H1 (cell line): ENCODE results near the gene MPV17L. TPM values are rescaled to one million over a fixed set of nuclear protein-coding genes. Genes with fewer than 3 reads are reported as not detected.

ENCODE experiments used
- CTCF ChIA-PET: fragments of 300-600 bp; sonication (Branson Sonifier 250); formaldehyde crosslinking; loops from one replicate; lab custom pipeline; 2021; ENCODE audit not compliant: partially characterized antibody; lab: Charles Lee
- POLR2A ChIA-PET: fragments of 300-600 bp; sonication (Branson Sonifier 250); formaldehyde crosslinking; loops from one replicate; lab custom pipeline; 2021; ENCODE audit warnings: inconsistent platforms; ENCODE audit not compliant: partially characterized antibody; lab: Charles Lee
- DNase-seq, 2 experiments: peaks; one replicate each; pipeline versions ENCODE4 v3.0.0 to v3.0.0-alpha.2; 2010 to 2022; ENCODE audit warnings: low spot score in 2 of 2, low read depth in 1 of 2, mixed read lengths in 1 of 2
- FAIRE-seq: peaks from 2 replicates; lab custom pipeline; 2011; peaks lifted over from hg19 to GRCh38; lab: Jason Lieb, UNC
- H2AFZ ChIP-seq: 2 replicates; pipeline ENCODE4 v1.8.1; 2012; ENCODE audit warnings: low read length, inconsistent platforms
- H2AK5ac ChIP-seq: 2 replicates; pipeline ENCODE4 v1.6.1; 2013; ENCODE audit warnings: low read depth, low read length
- H2BK120ac ChIP-seq: replicated peaks from 2 replicates; pipeline ENCODE3; 2013; ENCODE audit warnings: low read depth, low read length, inconsistent platforms
- H2BK12ac ChIP-seq: 2 replicates; pipeline ENCODE4 v1.6.1; 2013; ENCODE audit warnings: low read depth, low read length
- H2BK15ac ChIP-seq: 2 replicates; pipeline ENCODE4 v1.6.1; 2013; ENCODE audit warnings: low read length
- H2BK20ac ChIP-seq: 2 replicates; pipeline ENCODE4 v1.6.1; 2013; ENCODE audit warnings: low read length
- H2BK5ac ChIP-seq: 2 replicates; pipeline ENCODE4 v1.6.1; 2013; ENCODE audit warnings: low read depth, low read length
- H3K14ac ChIP-seq: 2 replicates; pipeline ENCODE4 v1.6.1; 2013; ENCODE audit warnings: inconsistent platforms; ENCODE audit not compliant: insufficient read length
- H3K18ac ChIP-seq: 2 replicates; pipeline ENCODE4 v1.6.1; 2013; ENCODE audit warnings: low read length; ENCODE audit errors: extremely low read depth
- H3K23ac ChIP-seq: 2 replicates; pipeline ENCODE4 v1.6.1; 2013; ENCODE audit warnings: inconsistent platforms; ENCODE audit not compliant: insufficient read length
- H3K23me2 ChIP-seq: 2 replicates; pipeline ENCODE4 v1.6.1; 2013; ENCODE audit warnings: low read depth, low read length
- H3K27ac ChIP-seq: 2 replicates; pipeline ENCODE4 v1.6.1; 2011; ENCODE audit warnings: low read depth, low read length, inconsistent platforms
- H3K27me3 ChIP-seq, 4 experiments: replicated peaks in 1 of 4; 1 replicate in 1 of 4; 2 replicates in 3 of 4; pipeline versions ENCODE4 v1.6.1 to v1.8.1; 2011 to 2013; ENCODE audit warnings: low read length in 3 of 4, mild to moderate bottlenecking in 3 of 4, inconsistent platforms in 2 of 4, mixed read lengths in 2 of 4, moderate library complexity in 1 of 4; ENCODE audit not compliant: control insufficient read depth in 3 of 4, insufficient read depth in 3 of 4; ENCODE audit errors: extremely low read depth in 1 of 4
- H3K36me3 ChIP-seq, 4 experiments: 2 replicates each; pipeline versions ENCODE4 v1.6.1 to v1.8.1; 2011 to 2013; ENCODE audit warnings: mild to moderate bottlenecking in 4 of 4, low read length in 3 of 4, moderate library complexity in 2 of 4, control low read depth in 1 of 4, inconsistent platforms in 1 of 4; ENCODE audit not compliant: insufficient read depth in 4 of 4, control insufficient read depth in 2 of 4
- H3K4ac ChIP-seq: replicated peaks from 2 replicates; pipeline ENCODE3; 2013; ENCODE audit warnings: low read length, low read depth, mixed read lengths, inconsistent platforms; ENCODE audit not compliant: insufficient read length
- H3K4me1 ChIP-seq, 4 experiments: replicated peaks in 1 of 4; 1 replicate in 1 of 4; 2 replicates in 3 of 4; pipeline versions ENCODE4 v1.6.1 to v1.8.1; 2011 to 2013; ENCODE audit warnings: low read length in 3 of 4, inconsistent platforms in 2 of 4, mixed read lengths in 1 of 4; ENCODE audit not compliant: insufficient read depth in 4 of 4, control insufficient read depth in 3 of 4
- H3K4me2 ChIP-seq, 2 experiments: 2 replicates each; pipeline versions ENCODE4 v1.6.1 to v1.8.1; 2011 to 2013; ENCODE audit warnings: low read depth in 2 of 2, low read length in 2 of 2, control low read depth in 1 of 2, inconsistent platforms in 1 of 2, mild to moderate bottlenecking in 1 of 2; ENCODE audit not compliant: insufficient read depth in 1 of 2
- H3K4me3 ChIP-seq, 4 experiments: fragments of 200-600, 300-600 bp in 1 of 4; sonication (generic), shearing (Covaris generic), sonication (Bioruptor Twin) in 1 of 4; 2 replicates each; pipeline versions ENCODE4 v1.5.1 to v1.8.1; 2011 to 2016; ENCODE audit warnings: low read length in 4 of 4, low read depth in 3 of 4, control low read depth in 2 of 4, inconsistent platforms in 2 of 4, mild to moderate bottlenecking in 2 of 4, mixed read lengths in 1 of 4, moderate library complexity in 1 of 4; ENCODE audit not compliant: insufficient read depth in 2 of 4; ENCODE audit errors: extremely low read depth in 1 of 4
- H3K56ac ChIP-seq: replicated peaks from 2 replicates; pipeline ENCODE3; 2013; ENCODE audit warnings: low read depth, mild to moderate bottlenecking, mixed read lengths, low read length, inconsistent platforms; ENCODE audit not compliant: insufficient read length
- H3K79me1 ChIP-seq: 2 replicates; pipeline ENCODE4 v1.6.1; 2013; ENCODE audit warnings: low read depth, low read length, control low read depth
- H3K79me2 ChIP-seq, 2 experiments: 2 replicates each; pipeline versions ENCODE4 v1.6.1 to v1.8.1; 2012 to 2013; ENCODE audit warnings: low read length in 2 of 2, mild to moderate bottlenecking in 2 of 2, inconsistent platforms in 1 of 2; ENCODE audit not compliant: insufficient read depth in 2 of 2, control insufficient read depth in 1 of 2
- H3K9ac ChIP-seq, 4 experiments: replicated peaks in 1 of 4; 1 replicate in 1 of 4; 2 replicates in 3 of 4; pipeline versions ENCODE4 v1.6.1 to v1.8.1; 2011 to 2013; ENCODE audit warnings: low read depth in 3 of 4, low read length in 3 of 4, control low read depth in 2 of 4, mild to moderate bottlenecking in 2 of 4, moderate library complexity in 2 of 4, inconsistent platforms in 1 of 4; ENCODE audit errors: extremely low read depth in 1 of 4
- H3K9me3 ChIP-seq, 2 experiments: 2 replicates each; pipeline versions ENCODE4 v1.6.1 to v1.8.1; 2012 to 2013; ENCODE audit warnings: mild to moderate bottlenecking in 2 of 2, moderate library complexity in 2 of 2, control low read depth in 1 of 2, inconsistent platforms in 1 of 2, low read depth in 1 of 2, low read length in 1 of 2, mixed read lengths in 1 of 2; ENCODE audit not compliant: insufficient read depth in 2 of 2
- H4K20me1 ChIP-seq, 2 experiments: replicated peaks in 1 of 2; 2 replicates each; pipeline versions ENCODE3 to v1.8.1; 2011 to 2013; ENCODE audit warnings: inconsistent platforms in 2 of 2, low read length in 2 of 2, mild to moderate bottlenecking in 1 of 2; ENCODE audit not compliant: insufficient read depth in 2 of 2, control insufficient read depth in 1 of 2
- H4K5ac ChIP-seq: 2 replicates; pipeline ENCODE4 v1.6.1; 2013; ENCODE audit warnings: low read length, low read depth, mixed read lengths, inconsistent platforms; ENCODE audit not compliant: insufficient read length
- H4K8ac ChIP-seq: 2 replicates; pipeline ENCODE4 v1.8.0; 2013; ENCODE audit warnings: mild to moderate bottlenecking, moderate library complexity, low read length, inconsistent platforms; ENCODE audit not compliant: insufficient read depth; ENCODE audit errors: extremely low read depth
- H4K91ac ChIP-seq: replicated peaks from 2 replicates; pipeline ENCODE3; 2013; ENCODE audit warnings: low read length, mixed read lengths, inconsistent platforms; ENCODE audit not compliant: insufficient read length
- CEBPB ChIP-seq: IDR thresholded peaks from 2 replicates; pipeline ENCODE4 v1.6.1; 2012; ENCODE audit warnings: low read depth, low read length
- CTBP2 ChIP-seq: IDR thresholded peaks from 2 replicates; pipeline ENCODE4 v1.7.0; 2011; ENCODE audit warnings: borderline replicate concordance, mild to moderate bottlenecking, moderate library complexity, mixed read lengths, low read length; ENCODE audit not compliant: insufficient read depth, insufficient read length
- WGBS, 2 experiments: shearing (Covaris generic) in 1 of 2; methylation state at CpG; one replicate each; pipeline versions ENCODE4 v1.1.6 to v1.1.7; 2013 to 2015; ENCODE audit warnings: low lambda C conversion rate in 2 of 2, mixed read lengths in 2 of 2, inconsistent platforms in 1 of 2, low coverage in 1 of 2, missing lambda C conversion rate in 1 of 2; ENCODE audit not compliant: insufficient replicate concordance in 2 of 2, insufficient coverage in 1 of 2, insufficient read length in 1 of 2; ENCODE audit errors: extremely low coverage in 1 of 2, missing lambda C conversion rate in 1 of 2; 5-methylcytosine and 5-hydroxymethylcytosine counted together
- polyA plus RNA-seq, 7 experiments: library from polyadenylated mRNA; depleted of rRNA in 3 of 7; stranded (reverse) in 5 of 7; unstranded in 2 of 7; fragments of >200 nt in 5 of 7; fragments of 200-250 nt in 2 of 7; gene quantifications; 1 replicate in 5 of 7; 2 replicates in 1 of 7; 4 replicates in 1 of 7; pipeline versions ENCODE4 v1.2.1 to v1.2.3, GENCODE V29; 2011 to 2013; ENCODE audit warnings: missing spikeins in 2 of 7, mixed read lengths in 2 of 7
- total RNA-seq: library from RNA; stranded (reverse); fragmentation: NEBNext Ultra II Directional; extraction: Animal tissue kit (Norgen Biotek cat#: 25700); gene quantifications from 2 replicates; pipeline ENCODE4 v1.2.1, GENCODE V29; 2021
- TF ChIP-seq, protein P1 (sequence below): IDR thresholded peaks from 2 replicates; pipeline ENCODE4 v1.6.1; 2011; ENCODE audit warnings: low read depth, mild to moderate bottlenecking, low read length; ENCODE audit not compliant: insufficient read depth

MPV17L gene
- total and polyA plus RNA-seq, 2 of the 8 experiments (the other 6 are each of a cell fraction or from before 2014, with no cell fraction given) = 6.7 to 8.2 TPM

DNA sequence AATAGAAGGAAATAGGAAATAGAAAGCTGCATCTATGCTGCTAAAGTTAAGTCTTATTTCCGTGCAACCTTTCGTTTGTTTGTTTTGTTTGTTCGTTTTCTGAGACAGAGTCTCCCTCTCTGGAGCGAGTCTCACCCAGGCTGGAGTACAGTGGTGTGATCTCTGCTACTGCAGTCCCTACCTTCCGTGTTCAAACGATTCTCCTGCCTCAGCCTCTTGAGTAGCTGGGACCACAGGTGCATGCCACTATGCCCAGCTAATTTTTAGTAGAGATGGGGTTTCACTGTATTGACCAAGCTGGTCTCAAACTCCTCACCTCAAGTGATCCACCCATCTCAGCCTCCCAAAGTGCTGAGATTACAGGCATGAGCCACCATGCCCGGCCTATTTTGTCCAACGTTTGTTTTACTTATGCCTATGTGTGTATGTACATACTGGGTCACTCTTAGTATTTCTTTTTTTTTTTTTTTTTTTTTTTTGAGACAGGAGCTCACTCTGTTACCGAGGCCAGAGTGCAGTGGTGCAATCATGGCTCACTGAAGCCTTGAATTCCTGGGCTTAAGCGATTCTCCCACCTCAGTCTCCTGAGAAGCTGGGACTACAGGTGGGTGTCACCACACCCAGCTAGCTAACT lies 55.7 kb downstream of the MPV17L start:
- H4K8ac ChIP-seq = no peak overlapping the region
- CTCF ChIA-PET = interaction anchor here (1.0 kb wide), 1 partner anchor 10 kb away, joined by 4 read pairs; no protein-coding TSS in a partner anchor
- WGBS, 2 experiments = 93% methylated on average over 9 of the region's 10 CpGs; no CpG with 5 or more reads in 1 of the 2 experiments
- H2BK12ac ChIP-seq = no peak overlapping the region
- H4K20me1 ChIP-seq = no peaks in the 10 kb centered on the region
- H2BK120ac ChIP-seq = no peak overlapping the region
- H3K18ac ChIP-seq = no peak overlapping the region
- H3K27ac ChIP-seq = no peak overlapping the region
- H3K4ac ChIP-seq = no peak overlapping the region
- POLR2A ChIA-PET = interaction anchor here (1.5 kb wide), 1 partner anchor 13 kb away, joined by 3 read pairs; no protein-coding TSS in a partner anchor
- H3K27me3 ChIP-seq = no peaks in the 10 kb centered on the region
- H3K9me3 ChIP-seq = no peaks in the 10 kb centered on the region
- H3K4me3 ChIP-seq = no peak overlapping the region
- no peaks in the 10 kb centered on the region for H3K23me2 ChIP-seq
- FAIRE-seq = no peak
- no peaks in the 10 kb centered on the region for H3K79me2 ChIP-seq
- H3K79me1 ChIP-seq = peaks cover 2% of the 10 kb centered on the region; the same call in 1 of the 2 replicates
- H4K5ac ChIP-seq = no peak overlapping the region
- no peaks in the 10 kb centered on the region for H3K36me3 ChIP-seq
- H3K56ac ChIP-seq = no peak overlapping the region
- H3K9ac ChIP-seq = no peak overlapping the region
- no peak overlapping the region for H4K91ac ChIP-seq
- H3K14ac ChIP-seq = no peak overlapping the region
- no peak overlapping the region for H3K4me2 ChIP-seq
- H3K23ac ChIP-seq = no peak overlapping the region
- TF ChIP-seq, protein P1, sequence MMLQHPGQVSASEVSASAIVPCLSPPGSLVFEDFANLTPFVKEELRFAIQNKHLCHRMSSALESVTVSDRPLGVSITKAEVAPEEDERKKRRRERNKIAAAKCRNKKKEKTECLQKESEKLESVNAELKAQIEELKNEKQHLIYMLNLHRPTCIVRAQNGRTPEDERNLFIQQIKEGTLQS = no peak
- TF ChIP-seq CEBPB (no peak), CTBP2 (no peak)
- TF ChIP-seq, all 59 proteins: peak for 0
- no peak overlapping the region for H2BK5ac ChIP-seq
- H2AK5ac ChIP-seq = no peak overlapping the region
- H3K4me1 ChIP-seq = no peaks in the 10 kb centered on the region
- H2BK20ac ChIP-seq = no peak overlapping the region
- H2AFZ ChIP-seq = no peak overlapping the region
- DNase-seq = no peak
- no peak overlapping the region for H2BK15ac ChIP-seq
